HepG2 (cell line): Measurements from ENCODE around the gene BAHCC1. TPM values are rescaled to one million over a fixed set of nuclear protein-coding genes. Genes with fewer than 3 reads are reported as not detected.

Source experiments
- AHR ChIP-seq: IDR thresholded peaks from 2 replicates; pipeline ENCODE4 v1.6.1; 2018; ENCODE audit warnings: missing genetic modification reagents, missing compliant biosample characterization
- CREM ChIP-seq, 2 experiments: sonication (generic) in 1 of 2; formaldehyde crosslinking in 1 of 2; IDR thresholded peaks; 2 replicates each; pipeline versions ENCODE4 v1.4.0 to v1.6.1; 2016 to 2020; ENCODE audit warnings: antibody characterized with exemption in 1 of 2, mild to moderate bottlenecking in 1 of 2, missing genetic modification reagents in 1 of 2
- HOXA9 ChIP-seq: sonication (generic); formaldehyde crosslinking; IDR thresholded peaks from 2 replicates; pipeline ENCODE4 v1.8.1; 2022; ENCODE audit warnings: missing genetic modification reagents, mild to moderate bottlenecking, moderate library complexity, borderline replicate concordance
- RARA ChIP-seq: IDR thresholded peaks from 2 replicates; pipeline ENCODE4 v1.6.1; 2016; ENCODE audit warnings: missing genetic modification reagents, missing compliant biosample characterization
- TOPORS ChIP-seq: sonication (generic); formaldehyde crosslinking; IDR thresholded peaks from 2 replicates; pipeline ENCODE4 v1.8.0; 2023; ENCODE audit warnings: mild to moderate bottlenecking, missing genetic modification reagents
- YEATS2 ChIP-seq: sonication (generic); formaldehyde crosslinking; IDR thresholded peaks from 2 replicates; pipeline ENCODE4 v1.4.0; 2020; ENCODE audit warnings: missing genetic modification reagents, borderline replicate concordance
- ZNF17 ChIP-seq: sonication (generic); formaldehyde crosslinking; IDR thresholded peaks from 2 replicates; pipeline ENCODE4 v1.5.0; 2020; ENCODE audit warnings: mild to moderate bottlenecking, missing genetic modification reagents
- ZSCAN22 ChIP-seq: sonication (generic); formaldehyde crosslinking; IDR thresholded peaks from 2 replicates; pipeline ENCODE4 v1.4.0; 2020; ENCODE audit warnings: mild to moderate bottlenecking, missing genetic modification reagents
- ZSCAN25 ChIP-seq: sonication (generic); formaldehyde crosslinking; IDR thresholded peaks from 2 replicates; pipeline ENCODE4 v1.8.0; 2022; ENCODE audit warnings: mild to moderate bottlenecking, missing genetic modification reagents
- polyA plus RNA-seq, 8 experiments: library from polyadenylated mRNA; depleted of rRNA in 3 of 8; stranded (reverse) in 7 of 8; unstranded in 1 of 8; fragments of >200 nt; fragmentation: Illumina TruSeq in 4 of 8; extraction: Trizol in 4 of 8; gene quantifications; 2 replicates each; pipeline versions ENCODE4 v1.2.1 to v1.2.3, GENCODE V29; 2011 to 2016; ENCODE audit warnings: low read depth in 4 of 8, missing spikeins in 1 of 8, mixed read lengths in 1 of 8; ENCODE audit not compliant: insufficient read depth in 1 of 8
- total RNA-seq, 5 experiments: library from RNA; depleted of rRNA; stranded (reverse); fragments of >200 nt; fragmentation: Illumina TruSeq; extraction: Trizol; gene quantifications; 2 replicates each; pipeline ENCODE4 v1.2.3, GENCODE V29; 2016; ENCODE audit warnings: low read depth in 1 of 5
- TF ChIP-seq, protein P1 (sequence below): sonication (generic); formaldehyde crosslinking; IDR thresholded peaks from 2 replicates; pipeline ENCODE4 v1.4.0; 2020; ENCODE audit warnings: missing genetic modification reagents, borderline replicate concordance
- TF ChIP-seq, protein P2 (sequence below): sonication (generic); formaldehyde crosslinking; conservative IDR thresholded peaks from 2 replicates; pipeline ENCODE4 v1.4.0; 2020; ENCODE audit warnings: missing genetic modification reagents
- TF ChIP-seq, protein P3 (sequence below): sonication (generic); formaldehyde crosslinking; IDR thresholded peaks from 2 replicates; pipeline ENCODE4 v1.8.0; 2022; ENCODE audit warnings: missing genetic modification reagents, mild to moderate bottlenecking, moderate library complexity, borderline replicate concordance
- TF ChIP-seq, protein P4 (sequence below): sonication (generic); formaldehyde crosslinking; IDR thresholded peaks from 2 replicates; pipeline ENCODE4 v1.4.0; 2020; ENCODE audit warnings: missing genetic modification reagents, borderline replicate concordance
- TF ChIP-seq, protein P5 (sequence below): fragments of 450-650 bp; IDR thresholded peaks from 2 replicates; pipeline ENCODE4 v1.6.1; 2016
- TF ChIP-seq, protein P6 (sequence below): sonication (generic); formaldehyde crosslinking; IDR thresholded peaks from 2 replicates; pipeline ENCODE4 v1.4.0; 2020; ENCODE audit warnings: low read depth, mild to moderate bottlenecking, missing genetic modification reagents

Gene BAHCC1
- total and polyA plus RNA-seq, 2 of the 13 experiments (the other 11 are each of a cell fraction or from before 2014, with no cell fraction given) = 1.4 to 1.7 TPM

DNA sequence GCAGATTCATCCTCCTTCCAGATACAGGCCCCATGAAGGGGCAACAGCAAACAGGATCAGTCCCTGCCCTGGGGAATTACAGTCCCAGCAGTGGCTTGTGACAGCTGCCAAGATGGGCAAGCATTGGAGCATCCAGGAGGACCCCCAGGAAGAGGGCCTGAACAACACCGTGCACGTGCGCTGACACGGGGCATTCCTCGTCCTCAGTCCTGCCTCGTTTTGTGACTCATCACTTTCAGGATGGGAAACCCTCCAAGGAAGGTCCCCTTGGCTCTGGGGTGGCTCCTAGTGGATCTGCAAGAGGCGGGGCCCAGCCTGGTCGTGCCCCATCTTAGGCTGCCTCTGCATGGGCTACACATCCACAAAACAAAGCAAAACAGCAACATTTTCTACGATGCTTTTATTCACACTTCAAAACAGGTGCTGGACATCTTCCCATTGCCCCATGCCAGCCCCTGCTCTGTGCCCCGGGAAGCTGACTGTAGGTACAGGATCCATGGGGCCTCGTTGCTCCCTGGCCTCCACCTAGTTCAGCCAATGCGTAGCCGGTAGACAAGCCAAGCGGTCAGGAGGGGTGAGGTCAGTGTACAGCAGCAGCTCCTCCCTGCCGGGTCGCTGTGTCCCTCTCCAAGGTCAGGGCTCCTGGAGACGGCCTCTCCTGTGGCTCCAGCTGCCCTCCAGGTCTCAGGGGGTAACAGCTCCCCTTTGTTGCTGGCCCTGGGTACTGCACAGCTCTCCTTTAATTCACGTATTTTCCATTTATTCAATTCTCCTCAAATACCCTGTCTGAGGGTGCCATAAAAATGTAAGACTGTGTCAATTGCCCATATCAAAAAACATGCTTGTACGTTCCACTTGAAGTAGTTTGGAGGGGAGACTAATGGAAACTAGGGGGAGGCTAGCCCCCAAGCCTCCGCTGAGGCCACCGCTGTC, 85.1 kb downstream of the BAHCC1 start (continued):
- TF ChIP-seq, protein P1, sequence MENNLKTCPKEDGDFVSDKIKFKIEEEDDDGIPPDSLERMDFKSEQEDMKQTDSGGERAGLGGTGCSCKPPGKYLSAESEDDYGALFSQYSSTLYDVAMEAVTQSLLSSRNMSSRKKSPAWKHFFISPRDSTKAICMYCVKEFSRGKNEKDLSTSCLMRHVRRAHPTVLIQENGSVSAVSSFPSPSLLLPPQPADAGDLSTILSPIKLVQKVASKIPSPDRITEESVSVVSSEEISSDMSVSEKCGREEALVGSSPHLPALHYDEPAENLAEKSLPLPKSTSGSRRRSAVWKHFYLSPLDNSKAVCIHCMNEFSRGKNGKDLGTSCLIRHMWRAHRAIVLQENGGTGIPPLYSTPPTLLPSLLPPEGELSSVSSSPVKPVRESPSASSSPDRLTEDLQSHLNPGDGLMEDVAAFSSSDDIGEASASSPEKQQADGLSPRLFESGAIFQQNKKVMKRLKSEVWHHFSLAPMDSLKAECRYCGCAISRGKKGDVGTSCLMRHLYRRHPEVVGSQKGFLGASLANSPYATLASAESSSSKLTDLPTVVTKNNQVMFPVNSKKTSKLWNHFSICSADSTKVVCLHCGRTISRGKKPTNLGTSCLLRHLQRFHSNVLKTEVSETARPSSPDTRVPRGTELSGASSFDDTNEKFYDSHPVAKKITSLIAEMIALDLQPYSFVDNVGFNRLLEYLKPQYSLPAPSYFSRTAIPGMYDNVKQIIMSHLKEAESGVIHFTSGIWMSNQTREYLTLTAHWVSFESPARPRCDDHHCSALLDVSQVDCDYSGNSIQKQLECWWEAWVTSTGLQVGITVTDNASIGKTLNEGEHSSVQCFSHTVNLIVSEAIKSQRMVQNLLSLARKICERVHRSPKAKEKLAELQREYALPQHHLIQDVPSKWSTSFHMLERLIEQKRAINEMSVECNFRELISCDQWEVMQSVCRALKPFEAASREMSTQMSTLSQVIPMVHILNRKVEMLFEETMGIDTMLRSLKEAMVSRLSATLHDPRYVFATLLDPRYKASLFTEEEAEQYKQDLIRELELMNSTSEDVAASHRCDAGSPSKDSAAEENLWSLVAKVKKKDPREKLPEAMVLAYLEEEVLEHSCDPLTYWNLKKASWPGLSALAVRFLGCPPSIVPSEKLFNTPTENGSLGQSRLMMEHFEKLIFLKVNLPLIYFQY (CRISPR knock-in tag) = no peak
- TF ChIP-seq ZSCAN22 (CRISPR knock-in tag) = no peak
- TF ChIP-seq AHR (CRISPR knock-in tag) = no peak
- TF ChIP-seq, protein P2, sequence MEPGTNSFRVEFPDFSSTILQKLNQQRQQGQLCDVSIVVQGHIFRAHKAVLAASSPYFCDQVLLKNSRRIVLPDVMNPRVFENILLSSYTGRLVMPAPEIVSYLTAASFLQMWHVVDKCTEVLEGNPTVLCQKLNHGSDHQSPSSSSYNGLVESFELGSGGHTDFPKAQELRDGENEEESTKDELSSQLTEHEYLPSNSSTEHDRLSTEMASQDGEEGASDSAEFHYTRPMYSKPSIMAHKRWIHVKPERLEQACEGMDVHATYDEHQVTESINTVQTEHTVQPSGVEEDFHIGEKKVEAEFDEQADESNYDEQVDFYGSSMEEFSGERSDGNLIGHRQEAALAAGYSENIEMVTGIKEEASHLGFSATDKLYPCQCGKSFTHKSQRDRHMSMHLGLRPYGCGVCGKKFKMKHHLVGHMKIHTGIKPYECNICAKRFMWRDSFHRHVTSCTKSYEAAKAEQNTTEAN (CRISPR knock-in tag) = no peak
- TF ChIP-seq ZSCAN25 = peak; percentile 58; the same call in 1 of the 2 replicates
- TF ChIP-seq CREM (IDR thresholded peaks at IDR 0.05) = no peak
- TF ChIP-seq CREM (CRISPR knock-in tag; IDR thresholded peaks at IDR 0.05) = no peak
- TF ChIP-seq, protein P3, sequence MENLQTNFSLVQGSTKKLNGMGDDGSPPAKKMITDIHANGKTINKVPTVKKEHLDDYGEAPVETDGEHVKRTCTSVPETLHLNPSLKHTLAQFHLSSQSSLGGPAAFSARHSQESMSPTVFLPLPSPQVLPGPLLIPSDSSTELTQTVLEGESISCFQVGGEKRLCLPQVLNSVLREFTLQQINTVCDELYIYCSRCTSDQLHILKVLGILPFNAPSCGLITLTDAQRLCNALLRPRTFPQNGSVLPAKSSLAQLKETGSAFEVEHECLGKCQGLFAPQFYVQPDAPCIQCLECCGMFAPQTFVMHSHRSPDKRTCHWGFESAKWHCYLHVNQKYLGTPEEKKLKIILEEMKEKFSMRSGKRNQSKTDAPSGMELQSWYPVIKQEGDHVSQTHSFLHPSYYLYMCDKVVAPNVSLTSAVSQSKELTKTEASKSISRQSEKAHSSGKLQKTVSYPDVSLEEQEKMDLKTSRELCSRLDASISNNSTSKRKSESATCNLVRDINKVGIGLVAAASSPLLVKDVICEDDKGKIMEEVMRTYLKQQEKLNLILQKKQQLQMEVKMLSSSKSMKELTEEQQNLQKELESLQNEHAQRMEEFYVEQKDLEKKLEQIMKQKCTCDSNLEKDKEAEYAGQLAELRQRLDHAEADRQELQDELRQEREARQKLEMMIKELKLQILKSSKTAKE (CRISPR knock-in tag) = no peak
- no peak for TF ChIP-seq ZNF17 (CRISPR knock-in tag)
- TF ChIP-seq TOPORS (CRISPR knock-in tag) = no peak
- TF ChIP-seq, protein P4, sequence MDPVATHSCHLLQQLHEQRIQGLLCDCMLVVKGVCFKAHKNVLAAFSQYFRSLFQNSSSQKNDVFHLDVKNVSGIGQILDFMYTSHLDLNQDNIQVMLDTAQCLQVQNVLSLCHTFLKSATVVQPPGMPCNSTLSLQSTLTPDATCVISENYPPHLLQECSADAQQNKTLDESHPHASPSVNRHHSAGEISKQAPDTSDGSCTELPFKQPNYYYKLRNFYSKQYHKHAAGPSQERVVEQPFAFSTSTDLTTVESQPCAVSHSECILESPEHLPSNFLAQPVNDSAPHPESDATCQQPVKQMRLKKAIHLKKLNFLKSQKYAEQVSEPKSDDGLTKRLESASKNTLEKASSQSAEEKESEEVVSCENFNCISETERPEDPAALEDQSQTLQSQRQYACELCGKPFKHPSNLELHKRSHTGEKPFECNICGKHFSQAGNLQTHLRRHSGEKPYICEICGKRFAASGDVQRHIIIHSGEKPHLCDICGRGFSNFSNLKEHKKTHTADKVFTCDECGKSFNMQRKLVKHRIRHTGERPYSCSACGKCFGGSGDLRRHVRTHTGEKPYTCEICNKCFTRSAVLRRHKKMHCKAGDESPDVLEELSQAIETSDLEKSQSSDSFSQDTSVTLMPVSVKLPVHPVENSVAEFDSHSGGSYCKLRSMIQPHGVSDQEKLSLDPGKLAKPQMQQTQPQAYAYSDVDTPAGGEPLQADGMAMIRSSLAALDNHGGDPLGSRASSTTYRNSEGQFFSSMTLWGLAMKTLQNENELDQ (CRISPR knock-in tag) = no peak
- TF ChIP-seq, protein P5, sequence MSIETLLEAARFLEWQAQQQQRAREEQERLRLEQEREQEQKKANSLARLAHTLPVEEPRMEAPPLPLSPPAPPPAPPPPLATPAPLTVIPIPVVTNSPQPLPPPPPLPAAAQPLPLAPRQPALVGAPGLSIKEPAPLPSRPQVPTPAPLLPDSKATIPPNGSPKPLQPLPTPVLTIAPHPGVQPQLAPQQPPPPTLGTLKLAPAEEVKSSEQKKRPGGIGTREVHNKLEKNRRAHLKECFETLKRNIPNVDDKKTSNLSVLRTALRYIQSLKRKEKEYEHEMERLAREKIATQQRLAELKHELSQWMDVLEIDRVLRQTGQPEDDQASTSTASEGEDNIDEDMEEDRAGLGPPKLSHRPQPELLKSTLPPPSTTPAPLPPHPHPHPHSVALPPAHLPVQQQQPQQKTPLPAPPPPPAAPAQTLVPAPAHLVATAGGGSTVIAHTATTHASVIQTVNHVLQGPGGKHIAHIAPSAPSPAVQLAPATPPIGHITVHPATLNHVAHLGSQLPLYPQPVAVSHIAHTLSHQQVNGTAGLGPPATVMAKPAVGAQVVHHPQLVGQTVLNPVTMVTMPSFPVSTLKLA = 0 out of 2 replicates have a peak, but pooled peaks have one; percentile 14
- TF ChIP-seq, protein P6, sequence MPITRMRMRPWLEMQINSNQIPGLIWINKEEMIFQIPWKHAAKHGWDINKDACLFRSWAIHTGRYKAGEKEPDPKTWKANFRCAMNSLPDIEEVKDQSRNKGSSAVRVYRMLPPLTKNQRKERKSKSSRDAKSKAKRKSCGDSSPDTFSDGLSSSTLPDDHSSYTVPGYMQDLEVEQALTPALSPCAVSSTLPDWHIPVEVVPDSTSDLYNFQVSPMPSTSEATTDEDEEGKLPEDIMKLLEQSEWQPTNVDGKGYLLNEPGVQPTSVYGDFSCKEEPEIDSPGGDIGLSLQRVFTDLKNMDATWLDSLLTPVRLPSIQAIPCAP = no peak
- TF ChIP-seq HOXA9 (CRISPR knock-in tag) = no peak
- 0 out of 2 replicates have a peak, but pooled peaks have one; percentile 10 for TF ChIP-seq RARA (CRISPR knock-in tag)
- TF ChIP-seq YEATS2 (CRISPR knock-in tag) = no peak
